Heart left ventricle (tissue), 13 donors: Measurements from ENCODE around the gene PTPMT1.

Experiments used
- CTCF ChIP-seq, 12 donors: fragments of 200-600 bp; sonication (generic) in 4 of 12; IDR thresholded peaks; one replicate each; pipeline versions ENCODE4 v1.5.0 to v1.8.0; 2018 to 2022; ENCODE audit warnings: antibody characterized with exemption in 12 of 12, mild to moderate bottlenecking in 5 of 12
- POLR2A ChIP-seq, 2 donors: fragments of 450-650 bp; IDR thresholded peaks; one replicate each; pipeline ENCODE4 v1.6.1; 2017; ENCODE audit warnings: antibody characterized with exemption in 2 of 2, mild to moderate bottlenecking in 2 of 2, moderate library complexity in 2 of 2
- donor health status: ischemic (EF 13 %, LVEDD 7.1; RV severe dilation, severe dysfunction).
- donor health status: DM: no; HTN: yes; CAD: no.
- donor health status: DM: no; HTN: no; CAD: no.
- donor health status: ischemic (EF 25% LVEDD 6.9; RV normal size, moderate dysfunction).
- donor health status: ischemic (EF 25% LVEDD 5.7; RV mildly dilated, moderate dysfunction).
- donor health status: ischemic (EF 35%, LVEDD 5.7; RV mildly dilated, moderate dysfunction).
- donor health status: nonischemic (EF 11% LVEDD 7.7; RV severe dilation, severe dysfunction).
- donor health status: DM: yes; HTN: yes; CAD: no.
- donor health status: PGD.
- donor health status: ischemic (EF 29% LVEDD 5.4; RV normal size, mild dysfunction).
- donor health status: nonischemic (EF 23%, LVEDD 6.1; RV moderate dilation, normal function).

GRCh38 chr11:47552056-47552565 lies 13.3 kb upstream of the PTPMT1 start:
- no peak for TF ChIP-seq CTCF (IDR thresholded peaks at IDR 0.05)
- no peak for TF ChIP-seq POLR2A (IDR thresholded peaks at IDR 0.05)
